Peyer's patch (tissue), 4 donors: ENCODE results near the gene AP1M1.

Source experiments
- POLR2A ChIP-seq, 2 donors: fragments of 450-650 bp; IDR thresholded peaks; one replicate each; pipeline ENCODE4 v1.5.1; 2017; ENCODE audit warnings: antibody characterized with exemption in 2 of 2, mild to moderate bottlenecking in 2 of 2, moderate library complexity in 2 of 2
- TF ChIP-seq, protein P1 (sequence below), 6 experiments: fragments of 450-650 bp in 4 of 6; fragments of 200-600 bp in 2 of 6; sonication (generic) in 1 of 6; IDR thresholded peaks; one replicate each; pipeline ENCODE4 v1.5.1; 2017 to 2019; ENCODE audit warnings: antibody characterized with exemption in 6 of 6, mild to moderate bottlenecking in 3 of 6, moderate library complexity in 1 of 6

DNA sequence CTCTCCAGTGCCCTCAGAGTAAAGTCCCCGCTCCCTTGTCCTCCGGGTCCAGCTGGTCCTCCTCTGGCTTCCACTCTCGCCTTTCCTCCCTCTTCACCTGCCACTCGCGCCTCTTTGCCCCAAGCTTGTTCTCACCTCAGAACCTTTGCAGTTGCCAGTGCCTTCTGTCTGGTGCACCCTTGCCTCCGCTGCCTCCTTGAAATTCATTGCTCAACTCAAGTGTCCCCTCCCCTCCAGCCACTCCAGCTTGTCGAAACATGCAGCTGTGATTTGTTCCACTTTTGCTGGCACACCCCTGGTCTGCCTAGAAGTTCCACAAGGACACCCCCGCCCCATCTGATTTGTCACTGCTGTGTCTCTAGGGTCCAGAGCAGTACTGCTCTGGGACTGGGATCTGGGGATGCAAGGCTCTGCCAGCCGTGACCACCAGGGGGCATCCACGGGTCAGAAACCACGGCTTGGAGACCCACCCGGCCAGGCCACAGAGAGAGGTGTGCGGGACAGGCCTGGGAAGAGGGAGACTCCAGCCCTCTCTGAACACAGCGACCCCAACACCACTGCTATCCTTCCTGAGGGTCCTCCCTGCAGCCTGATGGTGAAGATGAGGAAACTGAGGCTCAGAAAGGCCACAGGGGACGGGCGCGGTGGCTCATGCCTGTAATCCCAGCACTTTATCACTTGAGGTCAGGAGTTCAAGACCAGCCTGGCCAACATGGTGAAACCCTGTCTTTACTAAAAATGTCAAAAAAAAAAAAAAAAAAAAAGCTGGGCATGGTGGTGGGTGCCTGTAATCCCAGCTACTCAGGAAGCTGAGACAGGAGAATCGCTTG lies 49.9 kb downstream of the AP1M1 start:
- TF ChIP-seq POLR2A (IDR thresholded peaks at IDR 0.05), result no peak
- TF ChIP-seq, protein P1, sequence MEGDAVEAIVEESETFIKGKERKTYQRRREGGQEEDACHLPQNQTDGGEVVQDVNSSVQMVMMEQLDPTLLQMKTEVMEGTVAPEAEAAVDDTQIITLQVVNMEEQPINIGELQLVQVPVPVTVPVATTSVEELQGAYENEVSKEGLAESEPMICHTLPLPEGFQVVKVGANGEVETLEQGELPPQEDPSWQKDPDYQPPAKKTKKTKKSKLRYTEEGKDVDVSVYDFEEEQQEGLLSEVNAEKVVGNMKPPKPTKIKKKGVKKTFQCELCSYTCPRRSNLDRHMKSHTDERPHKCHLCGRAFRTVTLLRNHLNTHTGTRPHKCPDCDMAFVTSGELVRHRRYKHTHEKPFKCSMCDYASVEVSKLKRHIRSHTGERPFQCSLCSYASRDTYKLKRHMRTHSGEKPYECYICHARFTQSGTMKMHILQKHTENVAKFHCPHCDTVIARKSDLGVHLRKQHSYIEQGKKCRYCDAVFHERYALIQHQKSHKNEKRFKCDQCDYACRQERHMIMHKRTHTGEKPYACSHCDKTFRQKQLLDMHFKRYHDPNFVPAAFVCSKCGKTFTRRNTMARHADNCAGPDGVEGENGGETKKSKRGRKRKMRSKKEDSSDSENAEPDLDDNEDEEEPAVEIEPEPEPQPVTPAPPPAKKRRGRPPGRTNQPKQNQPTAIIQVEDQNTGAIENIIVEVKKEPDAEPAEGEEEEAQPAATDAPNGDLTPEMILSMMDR (IDR thresholded peaks at IDR 0.05), result peak; percentile 92 to 97 (median 93)
